Neural progenitor cell (in vitro differentiated cells): Measurements from ENCODE around the gene GPATCH2L. TPM values are rescaled to one million over a fixed set of nuclear protein-coding genes. Genes with fewer than 3 reads are reported as not detected.

Experiments used
- DNase-seq: peaks from one replicate; pipeline ENCODE4 v3.0.0-alpha.2; 2016; ENCODE audit warnings: low spot score
- H2AFZ ChIP-seq: fragments of 200-600 bp; sonication (generic); replicated peaks from 2 replicates; pipeline ENCODE4 v1.6.1; 2016; ENCODE audit warnings: antibody characterized with exemption
- H3F3A ChIP-seq: fragments of 200-600 bp; sonication (generic); 2 replicates; pipeline ENCODE4 v1.6.1; 2016; ENCODE audit warnings: antibody characterized with exemption, low read depth
- H3K27ac ChIP-seq: fragments of 200-600 bp; sonication (generic); 2 replicates; pipeline ENCODE4 v1.5.1; 2016; ENCODE audit warnings: mild to moderate bottlenecking
- H3K27me3 ChIP-seq: fragments of 200-600 bp; sonication (generic); 2 replicates; pipeline ENCODE4 v1.6.1; 2016; ENCODE audit warnings: mild to moderate bottlenecking, moderate library complexity
- H3K36me3 ChIP-seq: fragments of 200-600 bp; sonication (generic); 2 replicates; pipeline ENCODE4 v1.5.1; 2016
- H3K4me1 ChIP-seq: fragments of 200-600 bp; sonication (generic); 2 replicates; pipeline ENCODE4 v1.6.1; 2016; ENCODE audit warnings: mixed run types
- H3K4me2 ChIP-seq: fragments of 200-600 bp; sonication (generic); 2 replicates; pipeline ENCODE4 v1.6.1; 2016
- H3K4me3 ChIP-seq: fragments of 200-600 bp; sonication (generic); 2 replicates; pipeline ENCODE4 v1.5.1; 2016
- H3K79me2 ChIP-seq: fragments of 200-600 bp; sonication (generic); 2 replicates; pipeline ENCODE4 v1.6.1; 2016; ENCODE audit warnings: low read depth
- H3K9ac ChIP-seq: fragments of 200-600 bp; sonication (generic); 2 replicates; pipeline ENCODE4 v1.6.1; 2016
- H3K9me3 ChIP-seq: fragments of 200-600 bp; sonication (generic); 2 replicates; pipeline ENCODE4 v1.5.1; 2016; ENCODE audit warnings: low read depth
- H4K20me1 ChIP-seq: fragments of 200-600 bp; sonication (generic); 2 replicates; pipeline ENCODE4 v1.6.1; 2016; ENCODE audit warnings: low read depth
- H3K27ac Mint-ChIP-seq: 3 replicates; pipeline ENCODE4 v1.8.0; 2021; ENCODE audit warnings: mixed read lengths
- H3K27me3 Mint-ChIP-seq: 2 replicates; pipeline ENCODE4 v1.8.0; 2022; ENCODE audit warnings: low read depth, mild to moderate bottlenecking, inconsistent platforms, moderate library complexity, mixed read lengths; ENCODE audit not compliant: insufficient read depth
- H3K36me3 Mint-ChIP-seq: 3 replicates; pipeline ENCODE4 v1.8.0; 2021; ENCODE audit warnings: mixed read lengths
- H3K4me1 Mint-ChIP-seq: 3 replicates; pipeline ENCODE4 v1.8.0; 2021; ENCODE audit warnings: mixed read lengths
- H3K4me3 Mint-ChIP-seq: 3 replicates; pipeline ENCODE4 v1.8.0; 2021; ENCODE audit warnings: mild to moderate bottlenecking, moderate library complexity, mixed read lengths
- H3K9me3 Mint-ChIP-seq: 3 replicates; pipeline ENCODE4 v1.8.0; 2020; ENCODE audit warnings: mixed read lengths
- EZH2 ChIP-seq: fragments of 200-600 bp; sonication (generic); IDR thresholded peaks from 2 replicates; pipeline ENCODE4 v1.6.1; 2017; ENCODE audit warnings: antibody characterized with exemption, mild to moderate bottlenecking, moderate library complexity
- EZH2phosphoT487 ChIP-seq: fragments of 200-600 bp; sonication (generic); IDR thresholded peaks from 2 replicates; pipeline ENCODE4 v1.6.1; 2017; ENCODE audit warnings: antibody characterized with exemption
- total RNA-seq: library from RNA; depleted of rRNA; stranded (reverse); fragments of >200 nt; gene quantifications from 2 replicates; pipeline ENCODE4 v1.2.3, GENCODE V29; 2015; ENCODE audit warnings: low replicate concordance
- TF ChIP-seq, protein P1 (sequence below): fragments of 200-600 bp; sonication (generic); IDR thresholded peaks from 2 replicates; pipeline ENCODE4 v1.5.1; 2017; ENCODE audit warnings: antibody characterized with exemption, mild to moderate bottlenecking

GPATCH2L gene
- total RNA-seq, 1 donor from 2014 or later, result 68.2 TPM

- H4K20me1 ChIP-seq, result peaks cover 15% of the 10 kb centered on the region
- H3K27ac Mint-ChIP-seq, result no peak overlapping the region
- peaks cover 26% of the 10 kb centered on the region for H3K36me3 Mint-ChIP-seq
Measured at GRCh38 chr14:76175942-76176341, 24.2 kb downstream of the GPATCH2L start.

GRCh38 chr14:76181546-76181945 lies 29.8 kb downstream of the GPATCH2L start:
- H3K36me3 Mint-ChIP-seq, result peaks cover 36% of the 10 kb centered on the region
- H4K20me1 ChIP-seq, result peaks cover 20% of the 10 kb centered on the region
- no peaks in the 10 kb centered on the region for H3K27me3 ChIP-seq
- peaks cover 5% of the 10 kb centered on the region for H3K27me3 Mint-ChIP-seq
- H3K79me2 ChIP-seq, result no peaks in the 10 kb centered on the region
- no peak overlapping the region for H2AFZ ChIP-seq
- H3K4me3 ChIP-seq, result no peak overlapping the region
- TF ChIP-seq, protein P1, sequence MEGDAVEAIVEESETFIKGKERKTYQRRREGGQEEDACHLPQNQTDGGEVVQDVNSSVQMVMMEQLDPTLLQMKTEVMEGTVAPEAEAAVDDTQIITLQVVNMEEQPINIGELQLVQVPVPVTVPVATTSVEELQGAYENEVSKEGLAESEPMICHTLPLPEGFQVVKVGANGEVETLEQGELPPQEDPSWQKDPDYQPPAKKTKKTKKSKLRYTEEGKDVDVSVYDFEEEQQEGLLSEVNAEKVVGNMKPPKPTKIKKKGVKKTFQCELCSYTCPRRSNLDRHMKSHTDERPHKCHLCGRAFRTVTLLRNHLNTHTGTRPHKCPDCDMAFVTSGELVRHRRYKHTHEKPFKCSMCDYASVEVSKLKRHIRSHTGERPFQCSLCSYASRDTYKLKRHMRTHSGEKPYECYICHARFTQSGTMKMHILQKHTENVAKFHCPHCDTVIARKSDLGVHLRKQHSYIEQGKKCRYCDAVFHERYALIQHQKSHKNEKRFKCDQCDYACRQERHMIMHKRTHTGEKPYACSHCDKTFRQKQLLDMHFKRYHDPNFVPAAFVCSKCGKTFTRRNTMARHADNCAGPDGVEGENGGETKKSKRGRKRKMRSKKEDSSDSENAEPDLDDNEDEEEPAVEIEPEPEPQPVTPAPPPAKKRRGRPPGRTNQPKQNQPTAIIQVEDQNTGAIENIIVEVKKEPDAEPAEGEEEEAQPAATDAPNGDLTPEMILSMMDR, result peak; percentile 27
- TF ChIP-seq EZH2 (no peak), EZH2phosphoT487 (no peak)
- H3K27ac Mint-ChIP-seq, result no peak overlapping the region
- no peaks in the 10 kb centered on the region for H3F3A ChIP-seq
- H3K4me2 ChIP-seq, result no peak overlapping the region
- no peaks in the 10 kb centered on the region for H3K9me3 Mint-ChIP-seq
- H3K9me3 ChIP-seq, result no peaks in the 10 kb centered on the region
- H3K4me1 ChIP-seq, result peaks cover 5% of the 10 kb centered on the region
- no peak overlapping the region for H3K9ac ChIP-seq
- H3K36me3 ChIP-seq, result peaks cover 11% of the 10 kb centered on the region
- H3K4me1 Mint-ChIP-seq, result peaks cover 7% of the 10 kb centered on the region
- H3K4me3 Mint-ChIP-seq, result no peak overlapping the region
- H3K27ac ChIP-seq, result no peak overlapping the region
- no peak for DNase-seq

More at GRCh38 chr14:76175942-76176341, 24.2 kb downstream of the GPATCH2L start:
- Histone ChIP-seq H3F3A (no peaks in the 10 kb centered on the region), H3K9ac (no peak overlapping the region), H3K4me1 (no peaks in the 10 kb centered on the region), H3K79me2 (peaks cover 2% of the 10 kb centered on the region), H3K36me3 (peaks cover 27% of the 10 kb centered on the region), H3K4me3 (no peak overlapping the region), H3K27ac (no peak overlapping the region), H2AFZ (no peak overlapping the region), H3K27me3 (no peaks in the 10 kb centered on the region), H3K9me3 (no peaks in the 10 kb centered on the region), H3K4me2 (no peak overlapping the region)
- Mint-ChIP-seq H3K4me3 (no peak overlapping the region), H3K4me1 (no peaks in the 10 kb centered on the region), H3K27me3 (peaks cover 5% of the 10 kb centered on the region), H3K9me3 (no peaks in the 10 kb centered on the region)
- DNase-seq, result no peak
- TF ChIP-seq EZH2phosphoT487 (no peak), EZH2 (no peak)
- TF ChIP-seq, protein P1, result no peak

GRCh38 chr14:76186308-76187027 lies 34.7 kb downstream of the GPATCH2L start:
- no peaks in the 10 kb centered on the region for H3K9me3 ChIP-seq
- Mint-ChIP-seq H3K9me3 (no peaks in the 10 kb centered on the region), H3K4me3 (no peak overlapping the region), H3K27ac (no peak overlapping the region), H3K27me3 (no peaks in the 10 kb centered on the region), H3K4me1 (peaks cover 13% of the 10 kb centered on the region), H3K36me3 (peaks cover 28% of the 10 kb centered on the region)
- H3K4me2 ChIP-seq, result peak overlapping the region; percentile 6
- peaks cover 20% of the 10 kb centered on the region for H3K79me2 ChIP-seq
- H3K4me1 ChIP-seq, result peaks cover 14% of the 10 kb centered on the region
- H4K20me1 ChIP-seq, result peaks cover 41% of the 10 kb centered on the region
- no peak overlapping the region for H3K9ac ChIP-seq
- peak overlapping the region; percentile 2 for H3K27ac ChIP-seq
- peak; percentile 23 for DNase-seq
- no peaks in the 10 kb centered on the region for H3F3A ChIP-seq
- no peak overlapping the region for H3K4me3 ChIP-seq
- H3K27me3 ChIP-seq, result no peaks in the 10 kb centered on the region
- H3K36me3 ChIP-seq, result no peaks in the 10 kb centered on the region
- no peak overlapping the region for H2AFZ ChIP-seq
- no peak for TF ChIP-seq EZH2
- TF ChIP-seq, protein P1, result no peak
- no peak for TF ChIP-seq EZH2phosphoT487
